ENCODE results near the gene CPPED1.
"Not testable (repeated sequence)": the region's sequence is repeated elsewhere in the genome, so short reads cannot be mapped to it uniquely, and the experiment has no call there.

CPPED1 gene

DNA sequence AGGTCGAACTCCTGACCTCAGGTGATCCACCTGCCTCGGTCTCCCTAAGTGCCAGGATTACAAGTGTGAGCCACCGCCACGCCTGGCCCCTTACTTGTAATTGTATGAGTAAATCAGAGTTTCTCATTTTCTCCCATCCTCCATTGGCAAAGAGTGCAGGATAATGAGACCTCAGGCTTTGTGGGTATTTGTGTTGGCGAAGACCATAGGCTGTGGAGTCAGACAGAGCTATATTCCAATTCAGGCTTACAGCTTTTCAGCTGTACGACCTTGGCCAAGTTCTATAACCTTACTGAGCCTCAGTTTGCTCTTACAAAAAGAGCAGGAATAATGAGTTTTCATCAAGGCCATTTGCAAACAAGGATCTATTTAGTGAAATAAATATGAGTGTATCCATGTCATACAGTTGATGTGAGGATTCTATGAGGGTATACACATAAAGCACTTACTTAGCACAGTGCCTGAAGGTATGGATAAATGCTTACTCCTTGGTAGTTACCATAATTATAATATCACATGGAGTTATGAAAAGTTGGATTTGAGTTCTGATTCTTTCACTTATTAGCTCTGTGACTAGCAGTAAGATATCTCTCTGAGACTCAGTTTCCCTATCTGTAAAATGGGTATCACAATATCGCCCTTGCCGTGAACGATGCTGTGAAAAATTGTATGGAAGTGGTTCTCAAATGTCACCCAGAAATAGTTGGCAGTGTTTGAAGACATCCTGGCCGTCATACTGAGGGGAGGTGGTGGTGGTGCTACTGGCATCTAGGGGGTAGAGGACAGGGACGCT, 25.6 kb upstream of the CPPED1 start:
- DNase-seq, result no peak
- WGBS (ENCODE audit: insufficient coverage), result 92% methylated on average over 9 of the region's 11 CpGs
- H3K27ac ChIP-seq (ENCODE audit: insufficient read depth in 1 of 2, low read depth in 1 of 2, low read length in 2 of 2, poor library complexity in 1 of 2, severe bottlenecking in 2 of 2), result no peak overlapping the region
- no peaks in the 10 kb centered on the region for H3K9me3 ChIP-seq (ENCODE audit: control extremely low read depth in 1 of 5, control insufficient read depth in 4 of 5, insufficient read depth in 2 of 5, low read depth in 1 of 5, low read length in 4 of 5)
- no peak overlapping the region for H3K4me3 ChIP-seq (ENCODE audit: control insufficient read depth in 1 of 7, extremely low read depth in 1 of 7, insufficient read depth in 4 of 7, low read depth in 2 of 7, low read length in 6 of 7)
- H3K27me3 ChIP-seq (replicated peaks in 2 of 5; ENCODE audit: control insufficient read depth in 4 of 5, insufficient read depth in 5 of 5, low read length in 4 of 5), result no peaks in the 10 kb centered on the region
- ChIA-PET POLR2A (no interaction called here), CTCF (no interaction called here)
- H3K36me3 ChIP-seq (ENCODE audit: control insufficient read depth in 4 of 4, insufficient read depth in 4 of 4, low read length in 3 of 4), result no peaks in the 10 kb centered on the region
- H3K4me1 ChIP-seq (ENCODE audit: control extremely low read depth in 1 of 4, control insufficient read depth in 4 of 4, insufficient read depth in 4 of 4, low read length in 3 of 4), result no peaks in the 10 kb centered on the region

DNA sequence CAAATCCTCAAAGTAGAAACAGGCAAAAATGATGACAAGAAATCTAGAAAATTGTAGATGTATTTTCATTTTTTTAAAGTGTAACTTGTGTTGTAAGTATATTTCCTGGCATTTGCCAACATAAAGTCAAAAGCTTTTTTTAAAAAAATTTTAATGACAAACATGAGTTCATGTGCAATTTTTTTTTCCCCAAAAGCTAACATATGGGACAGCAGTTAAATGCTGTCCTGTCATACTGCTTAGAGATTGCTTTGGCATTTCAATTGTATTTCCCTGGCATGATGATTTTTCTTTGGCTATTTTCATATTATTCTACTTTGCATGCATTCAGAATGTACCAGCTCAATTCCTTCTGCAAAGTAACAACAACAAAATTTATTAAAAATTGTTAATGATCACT, 24.5 kb upstream of the CPPED1 start:
- no peaks in the 10 kb centered on the region for H3K9me3 ChIP-seq (ENCODE audit: control extremely low read depth in 1 of 5, control insufficient read depth in 4 of 5, insufficient read depth in 2 of 5, low read depth in 1 of 5, low read length in 4 of 5)
- no peaks in the 10 kb centered on the region for H3K27me3 ChIP-seq (replicated peaks in 2 of 5; ENCODE audit: control insufficient read depth in 4 of 5, insufficient read depth in 5 of 5, low read length in 4 of 5)
- DNase-seq, result no peak
- CTCF ChIA-PET, result interaction anchor here (1.2 kb wide), 1 partner anchor 10 kb away, joined by 3 read pairs; no protein-coding TSS in a partner anchor
- H3K4me3 ChIP-seq (ENCODE audit: control insufficient read depth in 1 of 7, extremely low read depth in 1 of 7, insufficient read depth in 4 of 7, low read depth in 2 of 7, low read length in 6 of 7), result no peak overlapping the region
- H3K36me3 ChIP-seq (ENCODE audit: control insufficient read depth in 4 of 4, insufficient read depth in 4 of 4, low read length in 3 of 4), result no peaks in the 10 kb centered on the region
- POLR2A ChIA-PET, result no interaction called here
- no peak overlapping the region for H3K27ac ChIP-seq (ENCODE audit: insufficient read depth in 1 of 2, low read depth in 1 of 2, low read length in 2 of 2, poor library complexity in 1 of 2, severe bottlenecking in 2 of 2)
- no peaks in the 10 kb centered on the region for H3K4me1 ChIP-seq (ENCODE audit: control extremely low read depth in 1 of 4, control insufficient read depth in 4 of 4, insufficient read depth in 4 of 4, low read length in 3 of 4)

- Histone ChIP-seq H3K27me3 (replicated peaks in 2 of 5; ENCODE audit: control insufficient read depth in 4 of 5, insufficient read depth in 5 of 5, low read length in 4 of 5) (no peaks in the 10 kb centered on the region), H3K36me3 (ENCODE audit: control insufficient read depth in 4 of 4, insufficient read depth in 4 of 4, low read length in 3 of 4) (no peaks in the 10 kb centered on the region), H3K4me3 (ENCODE audit: control insufficient read depth in 1 of 7, extremely low read depth in 1 of 7, insufficient read depth in 4 of 7, low read depth in 2 of 7, low read length in 6 of 7) (no peak overlapping the region), H3K27ac (ENCODE audit: insufficient read depth in 1 of 2, low read depth in 1 of 2, low read length in 2 of 2, poor library complexity in 1 of 2, severe bottlenecking in 2 of 2) (no peak overlapping the region), H3K9me3 (ENCODE audit: control extremely low read depth in 1 of 5, control insufficient read depth in 4 of 5, insufficient read depth in 2 of 5, low read depth in 1 of 5, low read length in 4 of 5) (no peaks in the 10 kb centered on the region), H3K4me1 (ENCODE audit: control extremely low read depth in 1 of 4, control insufficient read depth in 4 of 4, insufficient read depth in 4 of 4, low read length in 3 of 4) (no peaks in the 10 kb centered on the region)
- ChIA-PET POLR2A (no interaction called here), CTCF (interaction anchor here (1.0 kb wide), 1 partner anchor 253 kb away, joined by 3 read pairs; no protein-coding TSS in a partner anchor)
- 100% methylated on average over 1 of the region's 3 CpGs for WGBS (ENCODE audit: insufficient coverage)
- DNase-seq, result no peak
These were observed 22.9 kb upstream of the CPPED1 start for GRCh38 chr16:12826559-12826958.

GRCh38 chr16:12819126-12820117, 15.7 kb upstream of the CPPED1 start:
- H3K9me3 ChIP-seq (ENCODE audit: control extremely low read depth in 1 of 5, control insufficient read depth in 4 of 5, insufficient read depth in 2 of 5, low read depth in 1 of 5, low read length in 4 of 5), result no peaks in the 10 kb centered on the region
- ChIA-PET POLR2A (no interaction called here), CTCF (interaction anchor here (0.6 to 2.3 kb wide), 8 partner anchors 9 to 591 kb away, joined by 3 to 12 read pairs (median 3); no protein-coding TSS in a partner anchor)
- no peak overlapping the region for H3K27ac ChIP-seq (ENCODE audit: insufficient read depth in 1 of 2, low read depth in 1 of 2, low read length in 2 of 2, poor library complexity in 1 of 2, severe bottlenecking in 2 of 2)
- no peak overlapping the region for H3K4me3 ChIP-seq (ENCODE audit: control insufficient read depth in 1 of 7, extremely low read depth in 1 of 7, insufficient read depth in 4 of 7, low read depth in 2 of 7, low read length in 6 of 7)
- peak; percentile 58 to 72 (median 69) for DNase-seq
- WGBS (ENCODE audit: insufficient coverage), result 21% methylated on average over 7 of the region's 18 CpGs
- H3K36me3 ChIP-seq (ENCODE audit: control insufficient read depth in 4 of 4, insufficient read depth in 4 of 4, low read length in 3 of 4), result no peaks in the 10 kb centered on the region
- H3K27me3 ChIP-seq (replicated peaks in 2 of 5; ENCODE audit: control insufficient read depth in 4 of 5, insufficient read depth in 5 of 5, low read length in 4 of 5), result no peaks in the 10 kb centered on the region
- peaks cover 0 to 7% (median 2%) of the 10 kb centered on the region in 4 experiments for H3K4me1 ChIP-seq (ENCODE audit: control extremely low read depth in 1 of 4, control insufficient read depth in 4 of 4, insufficient read depth in 4 of 4, low read length in 3 of 4)

- WGBS (ENCODE audit: insufficient coverage), result 100% methylated on average over 2 of the region's 4 CpGs
- ChIA-PET POLR2A (no interaction called here), CTCF (interaction anchor here (0.8 to 2.3 kb wide), 5 partner anchors 10 to 324 kb away, joined by 3 to 12 read pairs (median 3); no protein-coding TSS in a partner anchor)
- H3K9me3 ChIP-seq (ENCODE audit: control extremely low read depth in 1 of 5, control insufficient read depth in 4 of 5, insufficient read depth in 2 of 5, low read depth in 1 of 5, low read length in 4 of 5), result no peaks in the 10 kb centered on the region
- no peak overlapping the region for H3K27ac ChIP-seq (ENCODE audit: insufficient read depth in 1 of 2, low read depth in 1 of 2, low read length in 2 of 2, poor library complexity in 1 of 2, severe bottlenecking in 2 of 2)
- peak in 1 of 3 donors; percentile 15 for DNase-seq
- H3K36me3 ChIP-seq (ENCODE audit: control insufficient read depth in 4 of 4, insufficient read depth in 4 of 4, low read length in 3 of 4), result no peaks in the 10 kb centered on the region
- H3K27me3 ChIP-seq (replicated peaks in 2 of 5; ENCODE audit: control insufficient read depth in 4 of 5, insufficient read depth in 5 of 5, low read length in 4 of 5), result no peaks in the 10 kb centered on the region
- peaks cover 0 to 7% (median 2%) of the 10 kb centered on the region in 4 experiments for H3K4me1 ChIP-seq (ENCODE audit: control extremely low read depth in 1 of 4, control insufficient read depth in 4 of 4, insufficient read depth in 4 of 4, low read length in 3 of 4)
- H3K4me3 ChIP-seq (ENCODE audit: control insufficient read depth in 1 of 7, extremely low read depth in 1 of 7, insufficient read depth in 4 of 7, low read depth in 2 of 7, low read length in 6 of 7), result no peak overlapping the region
These were observed 14.6 kb upstream of the CPPED1 start for GRCh38 chr16:12818326-12818725.

DNA sequence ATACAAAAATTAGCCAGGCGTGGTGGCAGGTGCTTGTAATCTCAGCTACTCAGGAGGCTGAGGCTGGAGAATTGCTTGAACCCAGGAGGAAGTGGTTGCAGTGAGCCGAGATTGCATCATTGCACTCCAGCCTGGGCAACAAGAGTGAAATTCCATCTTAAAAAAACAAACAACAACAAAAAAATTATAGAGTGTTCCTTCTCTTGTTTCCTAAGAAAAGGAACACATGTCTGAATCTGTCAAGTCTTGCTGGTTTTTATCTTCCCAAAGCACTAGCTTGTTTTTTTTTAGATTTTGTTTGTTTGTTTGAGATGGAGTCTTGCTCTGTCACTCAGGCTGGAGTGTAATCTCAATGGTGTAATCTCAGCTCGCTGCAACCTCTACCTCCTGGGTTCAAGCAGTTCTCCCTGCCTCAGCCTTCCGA, 13.1 kb upstream of the CPPED1 start:
- H3K27ac ChIP-seq (ENCODE audit: insufficient read depth in 1 of 2, low read depth in 1 of 2, low read length in 2 of 2, poor library complexity in 1 of 2, severe bottlenecking in 2 of 2); H3K4me3 ChIP-seq (ENCODE audit: control insufficient read depth in 1 of 7, extremely low read depth in 1 of 7, insufficient read depth in 4 of 7, low read depth in 2 of 7, low read length in 6 of 7); H3K36me3 ChIP-seq (ENCODE audit: control insufficient read depth in 4 of 4, insufficient read depth in 4 of 4, low read length in 3 of 4); H3K9me3 ChIP-seq (ENCODE audit: control extremely low read depth in 1 of 5, control insufficient read depth in 4 of 5, insufficient read depth in 2 of 5, low read depth in 1 of 5, low read length in 4 of 5); H3K4me1 ChIP-seq (ENCODE audit: control extremely low read depth in 1 of 4, control insufficient read depth in 4 of 4, insufficient read depth in 4 of 4, low read length in 3 of 4); POLR2A ChIA-PET; H3K27me3 ChIP-seq (replicated peaks in 2 of 5; ENCODE audit: control insufficient read depth in 4 of 5, insufficient read depth in 5 of 5, low read length in 4 of 5): not testable (repeated sequence)
- 40% methylated on average over 2 of the region's 4 CpGs for WGBS (ENCODE audit: insufficient coverage)
- CTCF ChIA-PET, result interaction anchor here (1.0 to 2.3 kb wide), 6 partner anchors 16 to 477 kb away, joined by 3 to 12 read pairs (median 4); no protein-coding TSS in a partner anchor
- DNase-seq, result peak in 1 of 3 donors; percentile 50

Measured in common myeloid progenitor, CD34-positive (primary cell).